ENCODE measurements around the gene ATP6V1G1.
"Not testable (repeated sequence)": the region's sequence is repeated elsewhere in the genome, so short reads cannot be mapped to it uniquely, and the experiment has no call there.

The ATP6V1G1 gene

GRCh38 chr9:114587345-114588202 lies at the start of gene ATP6V1G1:
Gene ATP6V1G1, plus strand, starts transcription at chr9:114587769. Its CDS starts 70 bp downstream, at chr9:114587839.
- peak; percentile 95 to 96 for DNase-seq

- peak in 1 of 2 experiments; percentile 18 for DNase-seq
Measured at GRCh38 chr9:114538241-114538640, 49.3 kb upstream of the ATP6V1G1 start.

GRCh38 chr9:114539701-114540380 lies 47.7 kb upstream of the ATP6V1G1 start:
- DNase-seq = no peak

GRCh38 chr9:114545055-114545454 lies 42.5 kb upstream of the ATP6V1G1 start:
- no peak for DNase-seq

GRCh38 chr9:114546851-114547250 lies 40.7 kb upstream of the ATP6V1G1 start:
- DNase-seq = no peak

- no peak for DNase-seq
Measured at GRCh38 chr9:114549697-114550330, 37.8 kb upstream of the ATP6V1G1 start.

GRCh38 chr9:114551750-114552685 lies 35.6 kb upstream of the ATP6V1G1 start:
- DNase-seq = no peak

GRCh38 chr9:114552706-114553105 lies 34.9 kb upstream of the ATP6V1G1 start:
- no peak for DNase-seq

GRCh38 chr9:114553202-114553601 lies 34.4 kb upstream of the ATP6V1G1 start:
- DNase-seq = no peak

GRCh38 chr9:114555696-114556095 lies 31.9 kb upstream of the ATP6V1G1 start:
- DNase-seq = no peak

- DNase-seq = no peak
Measured at GRCh38 chr9:114558027-114558675, 29.4 kb upstream of the ATP6V1G1 start.

GRCh38 chr9:114559830-114560513 lies 27.6 kb upstream of the ATP6V1G1 start:
- no peak for DNase-seq

- no peak for DNase-seq
Measured at GRCh38 chr9:114560956-114561355, 26.6 kb upstream of the ATP6V1G1 start.

- DNase-seq = no peak
Measured at GRCh38 chr9:114561771-114562170, 25.8 kb upstream of the ATP6V1G1 start.

- no peak for DNase-seq
Measured at GRCh38 chr9:114565204-114565603, 22.4 kb upstream of the ATP6V1G1 start.

- no peak for DNase-seq
Measured at GRCh38 chr9:114570742-114571141, 16.8 kb upstream of the ATP6V1G1 start.

- no peak for DNase-seq
Measured at GRCh38 chr9:114571391-114571790, 16.2 kb upstream of the ATP6V1G1 start.

GRCh38 chr9:114572199-114572598 lies 15.4 kb upstream of the ATP6V1G1 start:
- no peak for DNase-seq

GRCh38 chr9:114574438-114574837 lies 13.1 kb upstream of the ATP6V1G1 start:
- peak; percentile 23 to 50 for DNase-seq

- DNase-seq = not testable (repeated sequence)
Measured at GRCh38 chr9:114576779-114577178, 10.8 kb upstream of the ATP6V1G1 start.

GRCh38 chr9:114578134-114578533 lies 9.4 kb upstream of the ATP6V1G1 start:
- not testable (repeated sequence) for DNase-seq
